HepG2 (cell line): ENCODE results near the gene ZNF217. TPM values are rescaled to one million over a fixed set of nuclear protein-coding genes. Genes with fewer than 3 reads are reported as not detected.

ENCODE experiments used
- ARID4A ChIP-seq: sonication (generic); formaldehyde crosslinking; IDR thresholded peaks from 2 replicates; pipeline ENCODE4 v1.5.0; 2020; ENCODE audit warnings: mild to moderate bottlenecking, missing genetic modification reagents, borderline replicate concordance
- FOXA1 ChIP-seq, 2 experiments: fragments of 450-650 bp in 1 of 2; sonication (generic) in 1 of 2; formaldehyde crosslinking in 1 of 2; IDR thresholded peaks; 2 replicates each; pipeline versions ENCODE4 v1.4.0 to v1.6.1; 2016 to 2020; ENCODE audit warnings: missing genetic modification reagents in 1 of 2
- GABPA ChIP-seq, 2 experiments: IDR thresholded peaks; 2 replicates each; pipeline ENCODE4 v1.6.1; 2011 to 2016; ENCODE audit warnings: low read depth in 2 of 2, low read length in 1 of 2, missing biosample characterization in 1 of 2, missing genetic modification characterization in 1 of 2
- KLF12 ChIP-seq: sonication (generic); formaldehyde crosslinking; IDR thresholded peaks from 2 replicates; pipeline ENCODE4 v1.4.0; 2020; ENCODE audit warnings: missing genetic modification reagents, borderline replicate concordance
- KLF16 ChIP-seq, 2 experiments: sonication (generic) in 1 of 2; formaldehyde crosslinking in 1 of 2; IDR thresholded peaks; 2 replicates each; pipeline versions ENCODE4 v1.6.1 to v1.8.0; 2016 to 2023; ENCODE audit warnings: missing genetic modification reagents in 2 of 2, missing compliant biosample characterization in 1 of 2
- KMT2A ChIP-seq: sonication (generic); formaldehyde crosslinking; IDR thresholded peaks from 2 replicates; pipeline ENCODE4 v1.4.0; 2020; ENCODE audit warnings: missing genetic modification reagents
- MTERF4 ChIP-seq: sonication (generic); formaldehyde crosslinking; IDR thresholded peaks from 2 replicates; pipeline ENCODE4 v1.8.0; 2023; ENCODE audit warnings: mild to moderate bottlenecking, missing genetic modification reagents
- SP4 ChIP-seq: sonication (generic); formaldehyde crosslinking; IDR thresholded peaks from 2 replicates; pipeline ENCODE4 v1.8.1; 2023; ENCODE audit warnings: mild to moderate bottlenecking, missing genetic modification reagents
- TFE3 ChIP-seq: IDR thresholded peaks from 2 replicates; pipeline ENCODE4 v1.6.1; 2016
- ZBTB39 ChIP-seq: sonication (generic); formaldehyde crosslinking; IDR thresholded peaks from 2 replicates; pipeline ENCODE4 v1.5.0; 2020; ENCODE audit warnings: missing genetic modification reagents
- ZNF33A ChIP-seq: sonication (generic); formaldehyde crosslinking; IDR thresholded peaks from 2 replicates; pipeline ENCODE4 v1.5.1; 2020; ENCODE audit warnings: missing genetic modification reagents, mild to moderate bottlenecking, moderate library complexity, borderline replicate concordance
- ZNF441 ChIP-seq: sonication (generic); formaldehyde crosslinking; IDR thresholded peaks from 2 replicates; pipeline ENCODE4 v1.7.0; 2021; ENCODE audit warnings: missing genetic modification reagents, borderline replicate concordance
- ZNF512 ChIP-seq: sonication (generic); formaldehyde crosslinking; IDR thresholded peaks from 2 replicates; pipeline ENCODE4 v1.4.0; 2020; ENCODE audit warnings: mild to moderate bottlenecking, missing genetic modification reagents
- ZNF879 ChIP-seq: sonication (generic); formaldehyde crosslinking; IDR thresholded peaks from 2 replicates; pipeline ENCODE4 v1.8.1; 2023; ENCODE audit warnings: missing genetic modification reagents
- ZSCAN25 ChIP-seq: sonication (generic); formaldehyde crosslinking; IDR thresholded peaks from 2 replicates; pipeline ENCODE4 v1.8.0; 2022; ENCODE audit warnings: mild to moderate bottlenecking, missing genetic modification reagents
- polyA plus RNA-seq, 8 experiments: library from polyadenylated mRNA; depleted of rRNA in 3 of 8; stranded (reverse) in 7 of 8; unstranded in 1 of 8; fragments of >200 nt; fragmentation: Illumina TruSeq in 4 of 8; extraction: Trizol in 4 of 8; gene quantifications; 2 replicates each; pipeline versions ENCODE4 v1.2.1 to v1.2.3, GENCODE V29; 2011 to 2016; ENCODE audit warnings: low read depth in 4 of 8, missing spikeins in 1 of 8, mixed read lengths in 1 of 8; ENCODE audit not compliant: insufficient read depth in 1 of 8
- total RNA-seq, 5 experiments: library from RNA; depleted of rRNA; stranded (reverse); fragments of >200 nt; fragmentation: Illumina TruSeq; extraction: Trizol; gene quantifications; 2 replicates each; pipeline ENCODE4 v1.2.3, GENCODE V29; 2016; ENCODE audit warnings: low read depth in 1 of 5

The ZNF217 gene
- total and polyA plus RNA-seq, 2 of the 13 experiments (the other 11 are each of a cell fraction or from before 2014, with no cell fraction given), result 22.3 to 29.8 TPM

- TF ChIP-seq TFE3 (CRISPR knock-in tag) (0 out of 2 replicates have a peak, but pooled peaks have one; percentile 13), ZNF879 (CRISPR knock-in tag) (peak; percentile 60; the same call in 1 of the 2 replicates), ZNF512 (CRISPR knock-in tag) (no peak), SP4 (CRISPR knock-in tag) (0 out of 2 replicates have a peak, but pooled peaks have one; percentile 27), FOXA1 (IDR thresholded peaks at IDR 0.05) (no peak), FOXA1 (CRISPR knock-in tag; IDR thresholded peaks at IDR 0.05) (peak; percentile 64), ZSCAN25 (CRISPR knock-in tag) (0 out of 2 replicates have a peak, but pooled peaks have one; percentile 28), ZBTB39 (CRISPR knock-in tag) (peak; percentile 59; the same call in 1 of the 2 replicates), ZNF441 (CRISPR knock-in tag) (0 out of 2 replicates have a peak, but pooled peaks have one; percentile 29), KMT2A (CRISPR knock-in tag) (0 out of 2 replicates have a peak, but pooled peaks have one; percentile 34), ZNF33A (CRISPR knock-in tag) (no peak; the same call in 1 of the 2 replicates), KLF16 (CRISPR knock-in tag; IDR thresholded peaks at IDR 0.05) (no peak), MTERF4 (CRISPR knock-in tag) (0 out of 2 replicates have a peak, but pooled peaks have one; percentile 36), KLF12 (CRISPR knock-in tag) (peak; percentile 53; the same call in 1 of the 2 replicates), ARID4A (CRISPR knock-in tag) (0 out of 2 replicates have a peak, but pooled peaks have one; percentile 37), GABPA (IDR thresholded peaks at IDR 0.05; ENCODE audit: low read depth, low read length) (no peak), GABPA (CRISPR knock-in tag; IDR thresholded peaks at IDR 0.05; ENCODE audit: low read depth) (no peak)
Observed at GRCh38 chr20:53621482-53622246, 28.0 kb upstream of the ZNF217 start (continued).
